HG03045 (cell line): ENCODE data around the gene METTL17.
"Not testable (repeated sequence)": the region's sequence is repeated elsewhere in the genome, so short reads cannot be mapped to it uniquely, and the experiment has no call there.

Experiments used
- ATAC-seq: cut with Tn5 transposase; IDR thresholded peaks from one replicate; pipeline ENCODE4 v1.9.1; 2021; ENCODE audit warnings: mild to moderate bottlenecking, moderate library complexity; ENCODE audit not compliant: unreplicated experiment

The METTL17 gene

DNA sequence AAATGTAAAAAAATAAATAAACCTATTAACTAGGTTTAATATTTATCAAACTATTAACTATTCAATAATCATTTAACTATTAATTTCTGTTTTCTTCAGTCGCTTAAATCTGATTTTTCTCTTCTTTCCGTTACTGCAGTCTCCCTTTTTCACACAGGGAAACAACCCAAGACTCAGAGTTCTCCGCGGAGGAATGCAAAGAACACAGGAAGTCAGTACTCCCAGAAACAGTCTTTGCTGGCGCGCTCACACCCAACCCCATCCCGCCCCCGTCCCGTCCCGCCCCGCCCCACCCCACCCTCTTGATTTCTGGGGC is 351 bp upstream of the METTL17 start:
- ATAC-seq = no peak

DNA sequence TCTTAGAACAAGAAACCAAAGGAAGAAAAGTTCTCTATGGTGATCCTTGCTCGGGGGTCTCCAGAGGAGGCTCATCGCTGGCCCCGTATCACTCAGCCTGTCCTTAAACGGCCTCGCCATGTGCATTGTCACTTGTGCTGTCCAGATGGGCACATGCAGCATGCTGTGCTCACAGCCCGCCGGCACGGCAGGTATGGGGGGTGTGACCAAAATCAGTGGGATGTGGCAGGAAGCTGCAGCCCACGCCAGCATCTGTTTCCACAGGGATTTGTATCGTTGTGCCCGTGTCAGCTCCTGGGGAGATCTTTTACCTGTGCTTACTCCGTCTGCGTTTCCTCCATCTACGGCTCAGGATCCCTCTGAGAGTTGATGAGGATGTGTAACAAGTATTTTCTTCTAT is 6.7 kb downstream of the METTL17 start:
- no peak for ATAC-seq

DNA sequence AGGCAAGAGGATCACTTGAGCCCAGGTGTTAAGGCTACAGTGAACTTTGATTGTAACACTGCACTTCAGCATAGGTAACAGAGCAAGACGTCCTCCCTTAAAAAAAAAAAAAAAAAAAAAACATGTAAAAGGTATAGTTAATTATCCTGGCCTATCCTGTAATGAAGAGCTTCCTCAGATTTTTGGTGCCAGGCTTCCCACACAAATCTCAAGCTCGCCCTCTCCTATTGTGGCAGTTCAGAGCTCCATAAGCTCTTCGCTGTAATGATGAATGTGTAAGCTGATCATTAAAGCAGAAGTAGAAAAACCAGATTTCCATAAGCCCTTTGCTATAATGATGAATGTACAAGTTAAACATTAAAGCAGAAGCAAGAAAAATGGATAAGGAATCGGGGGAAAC is 7.3 kb downstream of the METTL17 start:
- no peak for ATAC-seq

DNA sequence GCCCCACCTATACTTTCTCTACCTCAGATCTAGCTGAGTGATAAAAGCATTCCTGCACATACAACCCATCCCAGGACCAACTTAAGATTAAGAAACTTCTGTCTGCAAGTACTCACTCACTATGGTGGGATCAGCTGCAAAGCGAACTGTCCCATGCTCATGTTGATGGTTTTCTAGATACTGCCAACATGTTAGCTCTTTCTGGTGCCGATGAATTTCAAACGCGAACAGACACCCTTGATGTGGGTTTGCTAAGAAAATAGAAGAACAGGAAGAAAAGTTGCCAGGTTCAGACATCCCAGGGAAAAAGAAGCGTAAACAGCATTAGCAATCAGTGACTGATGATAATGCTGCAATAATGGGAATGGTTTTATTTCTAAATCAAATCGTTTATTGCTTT is 7.8 kb downstream of the METTL17 start:
- no peak for ATAC-seq

DNA sequence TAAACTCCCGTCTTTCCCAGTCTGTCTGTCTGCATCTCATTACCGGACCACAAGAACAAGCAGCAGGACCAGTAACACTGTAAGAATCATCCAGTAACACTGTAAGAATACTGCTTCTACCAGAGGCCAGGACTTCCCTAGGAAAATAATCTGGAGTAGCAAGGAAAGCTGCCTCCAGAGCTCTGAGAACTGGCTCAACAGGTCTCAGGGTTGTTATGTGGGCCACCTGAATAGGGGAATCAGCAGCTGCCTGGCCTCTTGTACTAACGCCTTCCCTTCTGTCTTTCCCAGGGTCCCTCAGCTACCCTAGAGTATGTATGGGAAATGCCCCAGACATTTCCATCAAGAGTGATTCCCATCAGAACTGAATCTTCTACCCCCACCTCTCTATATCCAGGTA is 8.4 kb downstream of the METTL17 start:
- no peak for ATAC-seq

DNA sequence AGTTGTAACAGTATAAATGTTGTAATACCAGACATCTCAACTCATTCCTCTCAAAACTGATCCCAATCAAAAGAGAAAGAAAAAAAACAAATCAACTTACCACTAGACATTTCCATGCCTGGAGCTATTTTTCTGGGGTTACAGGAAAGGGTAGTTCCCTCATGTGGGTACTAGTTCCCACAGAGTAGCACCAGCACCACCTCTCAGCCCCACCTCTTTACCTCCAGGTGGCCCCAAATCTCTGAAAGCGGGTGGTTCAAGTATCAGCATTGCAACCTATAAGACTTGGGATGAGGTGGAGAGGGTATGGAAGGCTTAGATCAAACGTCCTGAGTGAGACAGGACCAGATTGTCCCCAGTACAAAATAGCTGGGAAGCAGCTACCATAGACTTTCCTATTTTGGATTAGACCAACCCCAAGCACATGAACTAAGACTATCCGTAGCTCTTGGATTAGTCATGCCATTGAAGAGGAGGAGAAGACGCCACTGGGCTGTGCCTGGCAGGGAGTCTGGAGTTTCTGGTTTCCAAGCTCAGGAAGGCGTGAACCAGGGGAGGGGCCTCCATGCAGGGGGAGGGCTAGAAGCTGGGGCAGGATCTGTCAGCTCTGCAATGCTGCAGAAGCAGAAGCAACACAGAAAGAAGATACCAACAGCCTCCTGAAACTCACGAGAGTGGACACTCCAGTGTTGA is 9.0 kb downstream of the METTL17 start, which contains the start of gene SLC39A2:
TSS of gene SLC39A2 (plus strand) at position 620 of the 693 bp plus-strand sequence. CDS start 154 bp downstream, outside the sequence.
- no peak for ATAC-seq

DNA sequence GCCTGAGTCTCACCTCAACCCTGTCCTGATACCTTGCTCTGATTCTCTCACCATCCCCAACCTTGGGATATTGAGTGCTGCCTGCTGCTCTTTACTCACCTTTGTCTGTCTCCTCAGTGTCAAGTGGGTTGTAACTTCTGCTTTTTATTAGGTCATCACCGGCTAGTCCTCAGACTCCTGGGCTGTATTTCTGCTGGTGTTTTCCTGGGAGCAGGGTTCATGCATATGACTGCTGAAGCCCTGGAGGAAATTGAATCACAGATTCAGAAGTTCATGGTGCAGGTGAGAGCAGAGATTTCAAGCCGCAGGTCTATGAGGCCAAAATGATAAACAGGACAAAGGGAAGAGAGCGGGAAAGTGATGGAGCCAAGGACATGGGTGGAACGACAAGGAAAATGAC is 9.8 kb downstream of the METTL17 start:
- no peak for ATAC-seq

DNA sequence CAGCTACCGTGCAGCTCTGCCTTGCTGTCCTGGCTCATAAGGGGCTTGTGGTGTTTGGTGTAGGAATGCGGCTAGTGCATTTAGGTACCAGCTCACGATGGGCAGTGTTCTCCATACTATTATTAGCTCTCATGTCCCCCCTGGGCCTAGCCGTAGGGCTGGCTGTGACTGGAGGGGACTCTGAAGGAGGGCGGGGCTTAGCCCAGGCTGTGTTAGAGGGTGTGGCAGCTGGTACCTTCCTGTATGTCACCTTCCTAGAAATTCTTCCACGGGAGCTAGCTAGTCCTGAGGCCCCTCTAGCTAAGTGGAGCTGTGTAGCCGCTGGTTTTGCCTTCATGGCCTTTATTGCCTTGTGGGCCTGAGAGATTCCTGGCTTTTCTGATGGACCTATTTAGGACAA is 11.4 kb downstream of the METTL17 start:
- ATAC-seq = no peak

DNA sequence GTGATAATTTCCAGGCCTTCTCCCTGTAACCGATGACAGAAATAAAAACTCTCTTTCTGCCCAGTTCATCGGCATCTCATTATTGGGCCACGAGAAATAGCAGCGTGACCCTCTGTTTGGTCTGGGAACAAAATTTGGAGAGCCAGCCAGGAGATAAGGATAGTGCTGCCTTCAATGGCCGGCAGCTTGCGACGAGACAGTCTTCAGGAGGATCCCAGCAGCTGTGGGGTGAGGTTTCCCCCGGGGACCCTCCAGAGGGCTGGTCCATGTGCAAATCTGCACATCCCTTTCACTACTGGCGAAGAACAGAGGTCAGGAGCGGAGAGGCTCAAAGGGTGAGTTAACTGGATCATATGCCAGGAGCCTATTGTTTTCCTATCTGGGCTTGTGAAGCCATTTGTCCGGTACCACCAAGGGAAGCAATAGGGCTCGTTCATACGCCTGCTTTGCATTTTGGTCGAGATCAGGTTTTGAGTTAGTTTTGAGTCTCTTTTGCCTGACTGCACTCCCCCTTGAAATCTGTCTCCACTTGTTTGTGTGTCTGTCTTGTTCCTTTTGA is 14.1 kb downstream of the METTL17 start:
- ATAC-seq = no peak

DNA sequence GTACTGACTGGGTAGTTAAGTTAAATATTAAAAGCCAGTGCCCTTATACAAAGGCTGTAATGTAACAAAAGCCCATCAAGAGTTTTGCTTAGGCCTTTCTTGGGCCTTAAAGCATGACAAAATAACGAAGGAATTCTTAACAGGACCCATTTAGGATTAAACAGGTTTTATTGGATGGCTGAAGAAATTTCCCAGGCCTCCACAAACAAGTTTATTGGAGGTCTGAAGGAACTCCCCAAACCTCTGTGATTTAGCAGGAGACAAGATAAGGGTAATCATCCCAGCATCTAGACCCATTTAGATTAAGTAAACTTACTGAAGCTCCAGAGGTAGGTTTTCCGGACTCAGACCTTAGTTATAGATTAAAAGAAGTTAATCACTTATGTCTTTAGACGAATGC is 19.9 kb downstream of the METTL17 start:
- ATAC-seq = not testable (repeated sequence)

DNA sequence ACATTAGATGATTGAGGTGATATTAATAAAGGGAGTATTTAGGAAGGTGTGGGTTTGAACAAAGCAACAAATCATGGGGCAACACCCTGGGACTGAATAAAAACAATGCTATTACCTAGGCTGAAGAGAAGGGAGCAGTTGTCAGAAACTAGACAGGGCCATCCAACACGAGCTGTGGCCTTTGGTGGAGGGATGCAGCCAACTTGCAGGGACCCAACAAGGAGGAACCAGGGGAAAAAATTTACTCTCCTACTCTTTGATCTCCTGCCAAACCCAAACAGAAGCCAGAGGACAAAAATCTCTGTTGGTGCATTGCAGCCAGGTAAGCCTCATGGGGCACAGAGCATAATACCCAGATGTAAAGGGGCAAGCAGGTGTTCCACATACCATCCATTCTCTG is 21.4 kb downstream of the METTL17 start:
- ATAC-seq = no peak

DNA sequence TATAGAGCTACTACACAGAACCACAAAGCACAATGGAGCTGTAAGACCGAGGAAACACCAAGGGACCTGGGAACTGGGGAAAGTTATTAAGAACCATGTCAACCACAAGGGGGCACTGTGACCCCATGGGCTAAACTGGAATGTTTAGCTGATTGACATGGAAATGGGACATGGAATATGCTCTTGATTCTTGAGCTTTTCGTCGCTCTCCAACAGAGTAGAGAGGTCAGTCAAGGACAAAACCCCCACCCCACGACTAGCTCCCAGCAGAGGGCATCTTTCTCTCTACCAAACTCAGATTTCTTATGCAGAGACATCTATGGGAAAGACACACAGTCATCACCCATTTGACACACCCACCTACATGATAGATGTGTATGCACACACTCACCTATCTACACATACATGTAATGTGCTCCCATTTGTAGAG is 25.0 kb downstream of the METTL17 start:
- no peak for ATAC-seq

DNA sequence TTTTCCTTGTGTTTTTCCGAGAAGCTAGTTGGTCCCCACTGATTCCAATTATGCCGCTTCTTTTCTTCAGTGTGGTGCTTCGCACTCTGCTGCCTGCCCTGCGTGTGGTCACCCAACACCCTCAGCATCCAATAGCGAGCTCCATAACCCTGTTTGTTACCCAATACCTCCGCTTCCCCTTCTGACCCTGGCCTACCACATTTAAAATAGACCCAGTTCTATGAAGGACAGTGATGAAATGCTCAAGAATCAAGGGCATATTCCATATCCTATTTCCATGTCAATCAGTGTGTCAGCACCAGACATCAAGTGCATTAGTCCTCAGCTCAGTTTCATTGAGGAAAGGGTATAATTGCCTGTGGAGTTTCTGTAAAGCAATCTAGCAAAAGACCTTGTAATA is 25.5 kb downstream of the METTL17 start:
- ATAC-seq = no peak

DNA sequence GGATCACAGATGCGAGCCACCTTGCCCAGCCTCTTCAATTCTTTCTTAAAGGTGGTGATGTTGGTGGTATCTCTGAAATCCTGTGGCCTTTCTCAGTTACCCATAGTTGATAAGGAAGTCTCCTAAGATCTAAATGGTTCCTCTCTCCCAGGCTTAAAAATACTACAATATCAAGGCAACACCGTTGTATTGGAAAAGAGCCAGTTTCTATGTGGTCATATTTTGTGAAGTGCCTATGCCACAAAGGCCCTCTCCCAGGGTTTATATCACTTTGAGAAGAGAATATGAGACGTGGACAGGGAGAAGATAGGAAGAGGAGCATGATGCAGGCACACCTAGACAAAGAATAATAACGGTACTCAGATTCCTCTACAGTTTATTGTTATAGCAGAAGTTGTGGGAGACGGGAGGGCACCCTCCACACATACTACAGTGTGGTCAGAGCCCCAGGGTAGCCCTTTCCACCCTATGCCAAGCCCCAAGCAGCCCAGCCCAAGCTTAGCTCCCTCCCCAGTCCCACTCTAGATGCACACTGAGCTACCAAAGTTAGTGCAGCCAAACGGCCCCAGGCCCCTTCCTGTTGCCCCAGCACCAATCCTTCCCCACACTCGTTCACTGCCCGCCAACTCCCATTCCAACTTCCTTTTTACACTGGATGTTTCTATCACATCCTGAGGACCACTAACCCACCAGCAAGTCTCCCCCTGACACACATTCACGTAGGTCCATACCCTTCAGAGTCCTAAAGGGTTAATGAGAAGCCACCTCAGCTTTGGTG is 26.8 kb downstream of the METTL17 start:
- ATAC-seq = no peak

DNA sequence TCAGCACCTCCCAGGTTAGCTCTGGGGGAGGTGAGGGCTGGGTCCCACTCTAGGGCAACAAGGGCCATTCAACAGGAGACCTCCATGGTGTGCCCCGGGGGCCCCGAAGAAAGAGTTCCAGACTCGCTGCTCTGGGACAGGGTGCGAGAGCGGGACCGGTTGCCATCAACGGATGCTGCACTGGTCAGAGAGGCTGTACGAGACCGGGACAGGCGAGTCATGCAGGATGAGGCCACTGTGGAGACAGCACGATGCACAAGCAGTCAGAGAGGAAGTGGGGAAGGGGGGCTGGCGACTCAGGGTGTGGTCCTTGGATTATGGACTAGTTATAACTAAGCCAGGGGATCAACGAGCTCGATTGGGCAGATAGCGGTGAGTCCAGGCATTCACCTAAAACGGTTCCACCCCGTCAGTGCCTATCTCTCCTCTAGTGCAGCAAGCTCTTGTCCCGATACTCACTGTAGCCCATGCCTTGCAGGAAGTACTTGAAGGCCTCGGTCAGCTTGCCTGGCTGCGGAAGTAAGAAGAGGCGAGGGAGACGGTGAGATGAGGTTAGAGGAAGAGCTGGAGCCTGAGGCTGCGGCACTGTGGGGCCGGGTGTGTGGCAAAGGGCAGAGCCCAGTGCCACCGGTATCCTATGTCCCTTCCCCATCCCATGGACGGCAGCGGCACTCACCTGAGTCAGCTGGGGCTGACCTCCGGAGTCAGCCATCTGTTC is 27.9 kb downstream of the METTL17 start:
- no peak for ATAC-seq

DNA sequence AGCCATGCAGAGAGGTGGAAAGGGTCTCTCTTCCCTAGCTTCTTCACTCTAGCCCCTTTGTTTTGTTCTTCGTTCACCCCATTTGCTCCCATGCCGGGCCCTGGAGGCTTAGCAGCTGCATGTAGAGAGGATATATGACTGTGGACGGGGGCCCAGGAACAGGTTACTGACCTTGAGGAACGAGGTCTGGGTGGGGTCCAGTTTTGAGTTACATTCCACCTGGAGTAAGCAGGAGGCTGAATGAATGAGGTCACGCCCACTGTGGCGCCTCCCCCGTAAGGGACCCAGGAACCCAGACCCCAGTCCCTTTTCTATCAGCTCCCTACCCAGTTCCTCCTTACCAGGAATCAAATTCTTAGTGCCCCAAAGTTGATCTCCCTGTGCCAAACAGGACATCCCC is 28.5 kb downstream of the METTL17 start:
- ATAC-seq = no peak

DNA sequence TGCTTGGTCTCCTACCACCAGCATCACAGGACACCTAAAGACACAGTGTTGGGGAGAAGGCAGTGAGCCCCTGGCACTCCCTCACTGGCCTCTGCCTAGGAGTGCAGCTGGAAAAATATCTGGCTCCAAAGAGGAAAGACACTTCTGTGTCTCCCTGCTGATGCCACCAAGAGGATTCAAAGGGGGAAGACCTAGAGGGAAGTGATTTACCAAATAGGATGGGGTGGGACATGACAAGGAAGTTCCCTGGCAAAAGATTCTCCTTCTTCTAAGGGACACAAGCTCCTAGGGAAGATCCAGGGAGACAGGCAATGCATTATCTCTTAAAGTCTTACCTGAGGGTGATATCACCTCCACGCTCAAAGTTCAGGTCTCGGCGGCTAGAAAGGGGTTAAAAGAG is 29.0 kb downstream of the METTL17 start:
- no peak for ATAC-seq

DNA sequence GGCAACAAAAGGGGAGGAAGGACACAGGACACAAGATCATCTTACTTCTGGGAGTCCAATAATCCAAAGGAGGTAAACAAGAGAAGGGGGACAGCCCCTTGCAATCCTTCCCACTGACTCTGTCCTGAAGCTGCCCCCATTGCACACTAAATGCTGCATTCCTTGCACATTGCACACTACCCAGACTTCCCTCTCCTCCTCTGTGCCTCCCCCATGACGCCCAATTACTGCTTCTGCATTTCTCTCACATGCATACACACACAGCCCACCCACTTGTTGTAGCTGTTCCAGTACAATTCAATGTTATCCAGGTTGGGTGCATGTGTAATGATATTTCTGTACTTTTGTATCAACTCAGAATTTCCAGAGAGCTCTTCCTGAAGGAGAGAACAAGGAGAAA is 29.6 kb downstream of the METTL17 start:
- ATAC-seq = no peak

DNA sequence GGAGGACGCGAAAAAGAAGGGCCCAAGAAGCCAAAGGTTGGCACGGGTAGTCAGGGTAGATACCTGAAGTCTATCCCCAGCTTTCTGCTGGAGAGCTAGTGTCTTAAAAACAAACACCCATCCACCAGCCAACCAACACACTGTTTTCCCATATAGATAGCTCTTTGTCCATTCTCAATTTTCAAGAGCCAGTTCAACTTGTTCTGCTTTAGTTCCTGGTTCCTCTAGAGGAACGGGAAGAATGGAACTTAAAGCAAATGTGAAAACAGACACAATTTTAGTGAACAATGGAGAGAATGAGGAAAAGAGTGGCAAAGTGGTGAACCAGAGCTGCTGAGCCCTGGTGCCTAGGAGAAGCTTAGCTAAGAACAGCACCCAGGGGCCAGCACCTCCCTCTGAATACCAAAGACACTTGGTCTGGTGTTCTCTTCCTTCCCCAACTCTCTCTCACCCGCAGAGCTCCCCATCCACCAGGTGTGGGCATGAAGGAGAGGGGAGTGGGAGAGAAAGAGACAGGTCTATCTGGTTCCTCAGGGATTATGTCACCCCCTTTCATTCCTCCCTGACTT is 31.3 kb downstream of the METTL17 start:
- no peak for ATAC-seq

DNA sequence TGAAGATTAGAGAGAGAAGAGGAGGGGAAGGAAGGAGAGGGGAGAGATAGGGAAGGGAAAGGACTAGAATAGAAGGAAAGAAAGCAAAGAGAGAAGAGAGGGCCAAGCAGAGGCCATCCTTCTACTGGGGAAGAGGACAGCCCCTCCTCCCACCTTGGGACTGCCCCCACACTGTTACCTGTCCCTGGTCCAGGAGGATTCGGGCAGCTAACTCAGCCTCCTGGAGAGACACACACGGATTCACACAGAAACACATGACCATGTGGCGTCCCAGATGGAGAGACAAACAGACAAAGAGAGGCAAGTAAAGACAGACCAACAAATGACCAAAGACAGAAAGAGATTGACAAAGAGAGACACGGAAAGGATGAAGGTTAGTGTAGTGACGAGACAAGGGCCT is 32.9 kb downstream of the METTL17 start:
- ATAC-seq = no peak

DNA sequence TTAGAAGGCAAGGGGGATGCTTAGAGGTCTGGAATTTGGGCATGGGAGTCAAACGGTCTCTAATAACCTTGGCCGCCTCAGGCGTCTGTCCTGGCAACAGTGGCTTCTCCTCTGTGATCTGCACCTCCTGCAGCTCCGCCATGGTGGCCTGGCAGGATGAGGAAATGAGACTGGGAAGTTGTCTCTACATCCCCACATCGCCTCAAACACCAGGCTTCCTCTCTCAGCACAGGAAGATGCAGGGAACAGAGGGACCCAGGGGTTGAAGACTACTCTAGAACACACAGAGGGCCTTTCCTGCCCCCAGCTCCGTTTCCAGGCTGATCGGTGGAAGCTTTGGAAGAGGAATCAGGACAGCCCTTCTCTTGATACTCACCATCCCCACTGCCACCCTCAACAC is 33.4 kb downstream of the METTL17 start:
- ATAC-seq = no peak
